Gastroesophageal sphincter (tissue), 3 donors: ENCODE data around the gene F5.

ENCODE experiments used
- POLR2A ChIP-seq, 2 donors: fragments of 450-650 bp; IDR thresholded peaks; one replicate each; pipeline ENCODE4 v1.6.1; 2017; ENCODE audit warnings: antibody characterized with exemption in 2 of 2, mild to moderate bottlenecking in 2 of 2, moderate library complexity in 1 of 2
- POLR2AphosphoS5 ChIP-seq: sonication (generic); formaldehyde crosslinking; IDR thresholded peaks from one replicate; pipeline ENCODE4 v1.6.1; 2017; ENCODE audit warnings: antibody characterized with exemption
- TF ChIP-seq, protein P1 (sequence below), 4 experiments: fragments of 200-600 bp in 2 of 4; fragments of 450-650 bp in 2 of 4; sonication (generic) in 1 of 4; IDR thresholded peaks; one replicate each; pipeline ENCODE4 v1.5.1; 2017 to 2019; ENCODE audit warnings: antibody characterized with exemption in 4 of 4, mild to moderate bottlenecking in 2 of 4, moderate library complexity in 2 of 4

GRCh38 chr1:169590932-169591331 is 4.7 kb upstream of the F5 start:
- TF ChIP-seq, protein P1, sequence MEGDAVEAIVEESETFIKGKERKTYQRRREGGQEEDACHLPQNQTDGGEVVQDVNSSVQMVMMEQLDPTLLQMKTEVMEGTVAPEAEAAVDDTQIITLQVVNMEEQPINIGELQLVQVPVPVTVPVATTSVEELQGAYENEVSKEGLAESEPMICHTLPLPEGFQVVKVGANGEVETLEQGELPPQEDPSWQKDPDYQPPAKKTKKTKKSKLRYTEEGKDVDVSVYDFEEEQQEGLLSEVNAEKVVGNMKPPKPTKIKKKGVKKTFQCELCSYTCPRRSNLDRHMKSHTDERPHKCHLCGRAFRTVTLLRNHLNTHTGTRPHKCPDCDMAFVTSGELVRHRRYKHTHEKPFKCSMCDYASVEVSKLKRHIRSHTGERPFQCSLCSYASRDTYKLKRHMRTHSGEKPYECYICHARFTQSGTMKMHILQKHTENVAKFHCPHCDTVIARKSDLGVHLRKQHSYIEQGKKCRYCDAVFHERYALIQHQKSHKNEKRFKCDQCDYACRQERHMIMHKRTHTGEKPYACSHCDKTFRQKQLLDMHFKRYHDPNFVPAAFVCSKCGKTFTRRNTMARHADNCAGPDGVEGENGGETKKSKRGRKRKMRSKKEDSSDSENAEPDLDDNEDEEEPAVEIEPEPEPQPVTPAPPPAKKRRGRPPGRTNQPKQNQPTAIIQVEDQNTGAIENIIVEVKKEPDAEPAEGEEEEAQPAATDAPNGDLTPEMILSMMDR (IDR thresholded peaks at IDR 0.05), result no peak
- TF ChIP-seq POLR2AphosphoS5 (no peak), POLR2A (IDR thresholded peaks at IDR 0.05) (no peak)
